Naive thymus-derived CD4-positive, alpha-beta T cell (primary cell): ENCODE results near the gene BRMS1. TPM values are rescaled to one million over a fixed set of nuclear protein-coding genes. Genes with fewer than 3 reads are reported as not detected.

Source experiments
- ATAC-seq: fragments of 150-1000 bp; cut with Tn5 transposase; 2 replicates; pipeline ENCODE4 v1.10.0; 2021; ENCODE audit warnings: mild to moderate bottlenecking, moderate library complexity
- CTCF ChIA-PET: fragments of 350-600 bp; sonication (Branson Sonifier 250); formaldehyde crosslinking; loops from one replicate; lab custom pipeline; 2021; ENCODE audit warnings: antibody characterized with exemption; lab: Charles Lee
- POLR2A ChIA-PET: fragments of 350-600 bp; sonication (Branson Sonifier 250); formaldehyde crosslinking; loops from one replicate; lab custom pipeline; 2021; ENCODE audit warnings: antibody characterized with exemption, inconsistent platforms; lab: Charles Lee
- DNase-seq, 9 donors: peaks; one replicate each; pipeline versions ENCODE4 v3.0.0 to v3.0.0-alpha.2; 2020 to 2022; ENCODE audit warnings: mixed read lengths in 1 of 9
- H3K27ac ChIP-seq: one replicate; pipeline ENCODE4 v1.7.0; 2013; ENCODE audit warnings: mild to moderate bottlenecking, low read depth, low read length, moderate library complexity
- H3K27me3 ChIP-seq, 2 donors: one replicate each; pipeline ENCODE4 v1.7.0; 2013; ENCODE audit warnings: low read length in 2 of 2, mild to moderate bottlenecking in 2 of 2, moderate library complexity in 2 of 2; ENCODE audit not compliant: control insufficient read depth in 2 of 2, insufficient read depth in 2 of 2
- H3K36me3 ChIP-seq, 3 experiments: 1 replicate in 2 of 3; 2 replicates in 1 of 3; pipeline ENCODE4 v1.7.0; 2013; ENCODE audit warnings: low read length in 3 of 3, mild to moderate bottlenecking in 3 of 3, moderate library complexity in 1 of 3; ENCODE audit not compliant: insufficient read depth in 3 of 3, control insufficient read depth in 2 of 3
- H3K4me1 ChIP-seq, 2 donors: one replicate each; pipeline ENCODE4 v1.7.0; 2013; ENCODE audit warnings: low read length in 2 of 2, mild to moderate bottlenecking in 2 of 2, moderate library complexity in 1 of 2; ENCODE audit not compliant: control insufficient read depth in 2 of 2, insufficient read depth in 2 of 2
- H3K4me3 ChIP-seq: 2 replicates; pipeline ENCODE4 v1.7.0; 2013; ENCODE audit warnings: mild to moderate bottlenecking, low read length
- H3K9me3 ChIP-seq, 3 experiments: 1 replicate in 2 of 3; 2 replicates in 1 of 3; pipeline ENCODE4 v1.7.0; 2013; ENCODE audit warnings: low read length in 3 of 3; ENCODE audit not compliant: control insufficient read depth in 2 of 3
- H3K27ac Mint-ChIP-seq, 9 donors: one replicate each; pipeline ENCODE4 v1.8.0; 2020 to 2022; ENCODE audit warnings: mixed read lengths in 9 of 9, mild to moderate bottlenecking in 8 of 9, moderate library complexity in 5 of 9, inconsistent platforms in 2 of 9
- H3K27me3 Mint-ChIP-seq, 5 donors: one replicate each; pipeline ENCODE4 v1.8.0; 2021 to 2022; ENCODE audit warnings: mixed read lengths in 5 of 5, mild to moderate bottlenecking in 1 of 5
- H3K36me3 Mint-ChIP-seq, 5 donors: one replicate each; pipeline ENCODE4 v1.8.0; 2020 to 2022; ENCODE audit warnings: mixed read lengths in 5 of 5, mild to moderate bottlenecking in 3 of 5, inconsistent platforms in 1 of 5
- H3K4me1 Mint-ChIP-seq, 7 donors: one replicate each; pipeline ENCODE4 v1.8.0; 2020 to 2022; ENCODE audit warnings: mixed read lengths in 7 of 7, mild to moderate bottlenecking in 3 of 7, inconsistent platforms in 1 of 7
- H3K4me3 Mint-ChIP-seq, 10 donors: one replicate each; pipeline ENCODE4 v1.8.0; 2020 to 2022; ENCODE audit warnings: mild to moderate bottlenecking in 10 of 10, mixed read lengths in 10 of 10, moderate library complexity in 6 of 10, inconsistent platforms in 2 of 10
- H3K9me3 Mint-ChIP-seq, 11 donors: one replicate each; pipeline ENCODE4 v1.8.0; 2020 to 2022; ENCODE audit warnings: mixed read lengths in 11 of 11, mild to moderate bottlenecking in 4 of 11, inconsistent platforms in 1 of 11, moderate library complexity in 1 of 11
- intact Hi-C, 2 donors: fragments of 100-400 bp; cut with micrococcal nuclease; formaldehyde crosslinking; loops; one replicate each; pipeline ENCODE4 v1.15.1; 2023
- polyA plus RNA-seq, 2 donors: library from polyadenylated mRNA; unstranded; fragments of 300-500 nt; fragmentation: Illumina TruSeq; gene quantifications; one replicate each; pipeline ENCODE4 v1.2.3, GENCODE V29; 2021
- total RNA-seq, 6 experiments: library from RNA in 5 of 6; stranded (reverse) in 5 of 6; gene quantifications; 1 replicate in 5 of 6; 2 replicates in 1 of 6; pipeline ENCODE4 v1.2.3 and lab custom pipeline; 2021 to 2026

The BRMS1 gene
- total and polyA plus RNA-seq, 7 experiments from 2014 or later, result 35.9 to 73.5 (median 49.4) TPM

DNA sequence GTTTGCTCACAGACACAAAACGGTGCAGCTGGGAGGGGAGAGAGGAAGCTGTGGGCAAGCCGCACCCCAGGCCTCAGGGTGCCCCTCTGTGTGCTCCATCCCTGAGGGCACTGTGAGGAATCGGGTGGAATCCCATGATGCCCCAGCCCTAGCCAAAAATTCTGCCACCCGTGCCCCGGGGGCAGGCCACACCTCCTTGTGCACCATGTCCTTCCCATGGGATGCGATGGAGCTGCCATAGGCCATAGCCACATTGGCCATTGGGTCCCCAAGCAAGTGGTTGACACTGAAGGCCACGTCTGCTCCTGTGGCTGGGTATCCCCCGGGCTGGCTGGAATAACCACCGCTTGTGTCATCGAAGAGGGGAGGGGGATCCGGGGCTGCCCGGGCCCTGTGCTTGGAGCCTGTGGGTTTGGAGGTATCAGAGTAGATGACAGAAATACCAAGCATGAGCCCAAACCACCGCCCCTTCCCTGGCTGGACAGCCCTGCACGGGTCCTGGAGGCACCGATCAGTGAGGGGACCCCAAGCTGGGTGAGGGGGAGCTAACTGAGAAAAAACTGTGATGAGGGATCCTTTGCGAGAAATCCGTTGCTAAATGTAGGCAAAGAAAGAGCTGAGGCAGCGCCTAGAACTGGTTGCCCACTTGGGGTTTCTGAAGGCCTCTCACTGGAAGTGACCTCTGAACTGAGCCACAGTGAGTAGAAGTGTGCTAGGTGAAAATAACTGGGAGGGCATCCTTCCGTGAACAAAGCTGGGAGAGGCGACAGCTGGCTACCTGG, 56.8 kb downstream of the BRMS1 start:
- ATAC-seq (no peak), DNase-seq (no peak)
- peaks cover 19 to 49% (median 40%) of the 10 kb centered on the region in 7 donors for H3K4me1 Mint-ChIP-seq
- ChIA-PET CTCF (interaction anchor here (0.6 to 2.5 kb wide), 3 partner anchors 23 to 1118 kb away, joined by 3 to 12 read pairs (median 8); partner anchors contain the start of gene SPDYC), POLR2A (interaction anchor here (0.6 to 4.4 kb wide), 13 partner anchors 7 to 428 kb away, joined by 3 to 28 read pairs (median 4); partner anchors contain the start of genes BRMS1, CNIH2, MUS81 and RAB1B)
- Histone ChIP-seq H3K27me3 (peaks cover 0 to 5% of the 10 kb centered on the region in 2 donors), H3K4me1 (peaks cover 19 to 20% of the 10 kb centered on the region in 2 donors), H3K27ac (peak overlapping the region; percentile 76), H3K4me3 (peak overlapping the region; percentile 99), H3K36me3 (peaks cover 0 to 13% (median 0%) of the 10 kb centered on the region in 3 experiments), H3K9me3 (no peaks in the 10 kb centered on the region)
- H3K27me3 Mint-ChIP-seq, result peaks cover 7 to 28% (median 7%) of the 10 kb centered on the region in 5 donors
- peak overlapping the region; percentile 86 to 96 (median 90) for H3K4me3 Mint-ChIP-seq
- H3K9me3 Mint-ChIP-seq, result peaks cover 0 to 1% (median 0%) of the 10 kb centered on the region in 11 donors
- peaks cover 0 to 4% (median 0%) of the 10 kb centered on the region in 5 donors for H3K36me3 Mint-ChIP-seq
- intact Hi-C loops, result loop anchor here (10.0 kb wide), 3 partner anchors 233 to 1197 kb away; partner anchors contain the start of genes AIP (in 1 of the 2), MALAT1 (in 1 of the 2) and SF3B2 (in 1 of the 2)
- peak overlapping the region; percentile 73 to 93 (median 88) for H3K27ac Mint-ChIP-seq

Other genes starting within 250 kb of the BRMS1 start
- gene KLC2, start 87.4 kb downstream of the BRMS1 start, total RNA-seq, result 10 to 100 TPM; 26.7 to 53.6 (median 41.5) TPM
- 1 to 10 TPM; 5.5 to 7.6 TPM for gene KLC2, start 87.4 kb downstream of the BRMS1 start, polyA plus RNA-seq
- 100 to 1,000 TPM in 1 of 5 experiments, 10 to 100 TPM in 4; 60.6 to 151 (median 70.7) TPM for gene RAB1B, start 76.5 kb downstream of the BRMS1 start, total RNA-seq
- gene RAB1B, start 76.5 kb downstream of the BRMS1 start, polyA plus RNA-seq, result 10 to 100 TPM; 11.3 to 13.5 TPM
- gene CNIH2, start 66.9 kb downstream of the BRMS1 start, total RNA-seq, result 10 to 100 TPM in 1 of 5 experiments, 1 to 10 TPM in 4; 1.3 to 12.3 (median 2.9) TPM
- not detected for gene CNIH2, start 66.9 kb downstream of the BRMS1 start, polyA plus RNA-seq
- 10 to 100 TPM; 25.0 to 66.2 (median 33.3) TPM for gene YIF1A, start 56.0 kb downstream of the BRMS1 start, total RNA-seq
- 10 to 100 TPM; 49.3 to 49.5 TPM for gene YIF1A, start 56.0 kb downstream of the BRMS1 start, polyA plus RNA-seq
- under 1 TPM in 2 of 5 experiments, not detected in 3; 0.11 to 0.29 TPM for gene TMEM151A, start 53.2 kb downstream of the BRMS1 start, total RNA-seq
- gene TMEM151A, start 53.2 kb downstream of the BRMS1 start, polyA plus RNA-seq, result not detected
- 1 to 10 TPM in 4 of 5 experiments, under 1 TPM in 1; 0.36 to 4.6 (median 1.8) TPM for gene CD248, start 28.1 kb downstream of the BRMS1 start, total RNA-seq
- gene CD248, start 28.1 kb downstream of the BRMS1 start, polyA plus RNA-seq, result 10 to 100 TPM; 10.6 to 10.9 TPM
- 10 to 100 TPM in 3 of 5 experiments, 1 to 10 TPM in 2; 1.4 to 22.9 (median 12.3) TPM for gene RIN1, start 8.7 kb downstream of the BRMS1 start, total RNA-seq
- gene RIN1, start 8.7 kb downstream of the BRMS1 start, polyA plus RNA-seq, result 1 to 10 TPM; 2.6 to 9.1 TPM
- 10 to 100 TPM in 2 of 5 experiments, 1 to 10 TPM in 3; 2.2 to 11.8 (median 7.6) TPM for gene B4GAT1, start 2.5 kb upstream of the BRMS1 start, total RNA-seq
- 10 to 100 TPM; 13.5 to 18.2 TPM for gene B4GAT1, start 2.5 kb upstream of the BRMS1 start, polyA plus RNA-seq
- 10 to 100 TPM in 3 of 5 experiments, 1 to 10 TPM in 2; 6.0 to 18.9 (median 12.0) TPM for gene SLC29A2, start 26.7 kb upstream of the BRMS1 start, total RNA-seq
- gene SLC29A2, start 26.7 kb upstream of the BRMS1 start, polyA plus RNA-seq, result 1 to 10 TPM; 2.7 to 6.2 TPM
- under 1 TPM in 1 of 5 experiments, not detected in 4; 0.53 TPM for gene NPAS4, start 75.9 kb upstream of the BRMS1 start, total RNA-seq
- gene NPAS4, start 75.9 kb upstream of the BRMS1 start, polyA plus RNA-seq, result not detected
- 10 to 100 TPM; 23.5 to 64.1 (median 24.0) TPM for gene MRPL11, start 93.7 kb upstream of the BRMS1 start, total RNA-seq
- 10 to 100 TPM; 83.2 to 89.3 TPM for gene MRPL11, start 93.7 kb upstream of the BRMS1 start, polyA plus RNA-seq
- gene PELI3, start 121.8 kb upstream of the BRMS1 start, total RNA-seq, result 10 to 100 TPM; 10.6 to 27.3 (median 18.6) TPM
- 1 to 10 TPM; 5.2 to 8.4 TPM for gene PELI3, start 121.8 kb upstream of the BRMS1 start, polyA plus RNA-seq
- gene DPP3, start 135.3 kb upstream of the BRMS1 start, total RNA-seq, result 10 to 100 TPM; 15.8 to 75.7 (median 19.4) TPM
- 10 to 100 TPM; 18.6 to 22.2 TPM for gene DPP3, start 135.3 kb upstream of the BRMS1 start, polyA plus RNA-seq
- 10 to 100 TPM; 16.9 to 38.2 (median 23.6) TPM for gene BBS1, start 165.5 kb upstream of the BRMS1 start, total RNA-seq
- 10 to 100 TPM in 1 of 2 donors, 1 to 10 TPM in 1; 9.6 to 13.9 TPM for gene BBS1, start 165.5 kb upstream of the BRMS1 start, polyA plus RNA-seq
- 10 to 100 TPM; 14.5 to 24.5 (median 19.2) TPM for gene ZDHHC24, start 200.9 kb upstream of the BRMS1 start, total RNA-seq
- 10 to 100 TPM in 1 of 2 donors, 1 to 10 TPM in 1; 7.8 to 11.8 TPM for gene ZDHHC24, start 200.9 kb upstream of the BRMS1 start, polyA plus RNA-seq
- gene ACTN3, start 201.8 kb upstream of the BRMS1 start, total RNA-seq, result under 1 TPM in 1 of 5 experiments, not detected in 4; 0.32 TPM
- gene ACTN3, start 201.8 kb upstream of the BRMS1 start, polyA plus RNA-seq, result not detected
- gene CTSF, start 223.5 kb upstream of the BRMS1 start, total RNA-seq, result 10 to 100 TPM in 4 of 5 experiments, 1 to 10 TPM in 1; 2.3 to 49.7 (median 21.1) TPM
- 10 to 100 TPM; 27.3 to 28.8 TPM for gene CTSF, start 223.5 kb upstream of the BRMS1 start, polyA plus RNA-seq
- 1 to 10 TPM in 2 of 5 experiments, under 1 TPM in 2, not detected in 1; 0.11 to 1.2 (median 0.60) TPM for gene CCDC87, start 248.0 kb upstream of the BRMS1 start, total RNA-seq
- not detected for gene CCDC87, start 248.0 kb upstream of the BRMS1 start, polyA plus RNA-seq
- gene CCS, start 248.1 kb upstream of the BRMS1 start, total RNA-seq, result 10 to 100 TPM; 32.8 to 63.5 (median 42.5) TPM
- gene CCS, start 248.1 kb upstream of the BRMS1 start, polyA plus RNA-seq, result 10 to 100 TPM; 42.4 to 52.3 TPM